ENCODE measurements around the gene SSH3.
A peak's percentile ranks its signal among the peaks of the same experiment; 100 is the strongest.

SSH3 gene

DNA sequence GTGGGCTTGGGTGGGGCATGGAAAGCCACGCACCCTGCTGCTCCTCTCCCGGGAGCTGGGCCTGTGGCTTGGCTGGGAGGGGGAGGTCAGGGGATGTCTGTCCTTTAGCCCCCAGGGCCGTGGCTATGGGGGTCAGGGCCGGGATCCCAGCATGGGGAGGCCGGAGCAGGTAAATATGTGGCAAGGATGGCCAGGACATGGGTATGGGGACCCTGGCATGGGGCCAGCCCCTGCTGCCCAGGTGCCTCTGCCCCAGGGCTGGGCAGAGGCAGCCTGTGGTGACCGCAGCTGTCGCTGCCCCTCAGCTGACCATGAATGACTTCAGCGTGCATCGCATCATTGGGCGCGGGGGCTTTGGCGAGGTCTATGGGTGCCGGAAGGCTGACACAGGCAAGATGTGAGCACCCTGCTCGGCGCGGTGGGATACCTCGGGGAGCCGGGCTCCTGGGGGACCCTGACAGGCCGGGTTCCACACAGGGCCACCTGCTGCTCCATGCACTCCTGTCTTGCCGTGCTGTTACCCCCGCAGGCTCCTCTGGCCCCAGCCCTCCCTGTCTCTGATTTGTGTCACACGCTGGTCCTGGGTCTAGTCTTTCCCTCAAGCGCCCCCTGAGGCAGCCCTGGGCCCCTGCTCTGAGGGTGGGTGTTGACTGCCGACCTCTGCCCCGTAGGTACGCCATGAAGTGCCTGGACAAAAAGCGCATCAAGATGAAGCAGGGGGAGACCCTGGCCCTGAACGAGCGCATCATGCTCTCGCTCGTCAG is 22.4 kb upstream of the SSH3 start:
- no peak for TF ChIP-seq GATA1 (IDR thresholded peaks at IDR 0.05; ENCODE audit: low read depth, low read length)
- no peak for TF ChIP-seq POLR2A (IDR thresholded peaks at IDR 0.05; ENCODE audit: low read length)
- DNase-seq = no peak

DNA sequence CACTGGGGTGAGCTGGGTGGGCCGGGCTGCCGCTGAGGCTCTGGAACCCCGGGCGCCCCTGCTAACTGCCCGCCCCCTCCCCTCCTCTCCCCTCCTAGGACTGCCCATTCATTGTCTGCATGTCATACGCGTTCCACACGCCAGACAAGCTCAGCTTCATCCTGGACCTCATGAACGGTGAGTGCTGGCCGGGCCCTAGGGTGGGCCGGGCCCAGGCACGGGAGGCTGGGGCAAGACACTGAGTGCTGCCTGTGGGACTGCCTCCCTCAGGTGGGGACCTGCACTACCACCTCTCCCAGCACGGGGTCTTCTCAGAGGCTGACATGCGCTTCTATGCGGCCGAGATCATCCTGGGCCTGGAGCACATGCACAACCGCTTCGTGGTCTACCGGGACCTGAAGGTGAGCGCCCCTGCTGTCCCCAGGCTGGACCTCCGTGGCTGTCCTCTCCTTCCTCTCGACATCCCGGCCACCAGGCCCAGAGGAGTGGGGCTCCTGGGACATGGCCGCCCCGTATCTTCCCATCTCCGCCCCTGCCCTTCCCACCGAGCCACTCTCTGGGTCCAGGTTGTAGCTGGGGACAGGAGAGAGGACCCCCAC is 21.7 kb upstream of the SSH3 start:
- no peak for DNase-seq
- no peak for TF ChIP-seq POLR2A (IDR thresholded peaks at IDR 0.05; ENCODE audit: low read length)
- no peak for TF ChIP-seq GATA1 (IDR thresholded peaks at IDR 0.05; ENCODE audit: low read depth, low read length)

- DNase-seq = no peak
- TF ChIP-seq POLR2A (IDR thresholded peaks at IDR 0.05; ENCODE audit: low read length) (no peak), GATA1 (IDR thresholded peaks at IDR 0.05; ENCODE audit: low read depth, low read length) (no peak)
Measured at GRCh38 chr11:67282155-67282875, 21.0 kb upstream of the SSH3 start.

DNA sequence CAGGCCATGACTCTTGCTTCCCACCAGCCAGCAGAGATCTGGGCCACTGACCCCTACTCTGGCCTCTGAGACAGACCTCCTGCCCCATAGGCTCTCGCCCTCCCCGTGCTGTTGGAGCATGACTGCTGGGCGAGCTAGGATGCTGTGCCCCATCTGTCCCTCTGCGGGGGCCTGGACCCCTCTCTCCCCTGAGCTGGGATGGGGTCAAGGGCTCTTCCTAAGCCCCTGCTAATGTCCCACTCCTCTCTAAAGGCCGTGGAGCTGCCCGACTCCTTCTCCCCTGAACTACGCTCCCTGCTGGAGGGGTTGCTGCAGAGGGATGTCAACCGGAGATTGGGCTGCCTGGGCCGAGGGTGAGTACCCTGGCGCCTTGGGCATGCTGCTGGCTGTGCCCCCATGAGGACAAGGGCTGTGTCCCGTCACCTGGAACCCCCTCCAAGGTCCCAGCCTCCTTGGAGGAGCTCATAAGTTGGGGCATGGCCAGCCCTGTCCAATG is 20.4 kb upstream of the SSH3 start:
- no peak for DNase-seq
- TF ChIP-seq POLR2A (IDR thresholded peaks at IDR 0.05; ENCODE audit: low read length) (no peak), GATA1 (IDR thresholded peaks at IDR 0.05; ENCODE audit: low read depth, low read length) (no peak)

DNA sequence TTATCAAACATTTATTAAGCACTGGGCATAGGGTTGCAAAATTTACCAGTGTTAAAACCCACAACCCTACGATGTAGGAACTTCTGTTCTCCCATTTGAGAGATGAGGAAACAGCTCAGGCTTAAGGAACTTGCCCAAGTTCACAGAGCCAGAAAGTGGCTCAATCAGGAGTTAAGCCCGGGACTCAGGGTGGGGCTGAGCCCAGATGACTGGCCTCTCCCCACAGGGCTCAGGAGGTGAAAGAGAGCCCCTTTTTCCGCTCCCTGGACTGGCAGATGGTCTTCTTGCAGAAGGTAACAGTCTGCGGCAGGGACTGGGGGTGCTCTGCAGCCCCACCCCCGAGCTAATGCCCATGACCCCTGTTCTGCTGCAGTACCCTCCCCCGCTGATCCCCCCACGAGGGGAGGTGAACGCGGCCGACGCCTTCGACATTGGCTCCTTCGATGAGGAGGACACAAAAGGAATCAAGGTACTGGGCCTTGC is 19.8 kb upstream of the SSH3 start:
- DNase-seq = no peak
- TF ChIP-seq POLR2A (IDR thresholded peaks at IDR 0.05; ENCODE audit: low read length) (no peak), GATA1 (IDR thresholded peaks at IDR 0.05; ENCODE audit: low read depth, low read length) (no peak)

GRCh38 chr11:67284811-67285540 is 18.4 kb upstream of the SSH3 start:
- no peak for TF ChIP-seq POLR2A (IDR thresholded peaks at IDR 0.05; ENCODE audit: low read length)
- TF ChIP-seq GATA1 (IDR thresholded peaks at IDR 0.05; ENCODE audit: low read depth, low read length) = no peak
- DNase-seq = no peak

DNA sequence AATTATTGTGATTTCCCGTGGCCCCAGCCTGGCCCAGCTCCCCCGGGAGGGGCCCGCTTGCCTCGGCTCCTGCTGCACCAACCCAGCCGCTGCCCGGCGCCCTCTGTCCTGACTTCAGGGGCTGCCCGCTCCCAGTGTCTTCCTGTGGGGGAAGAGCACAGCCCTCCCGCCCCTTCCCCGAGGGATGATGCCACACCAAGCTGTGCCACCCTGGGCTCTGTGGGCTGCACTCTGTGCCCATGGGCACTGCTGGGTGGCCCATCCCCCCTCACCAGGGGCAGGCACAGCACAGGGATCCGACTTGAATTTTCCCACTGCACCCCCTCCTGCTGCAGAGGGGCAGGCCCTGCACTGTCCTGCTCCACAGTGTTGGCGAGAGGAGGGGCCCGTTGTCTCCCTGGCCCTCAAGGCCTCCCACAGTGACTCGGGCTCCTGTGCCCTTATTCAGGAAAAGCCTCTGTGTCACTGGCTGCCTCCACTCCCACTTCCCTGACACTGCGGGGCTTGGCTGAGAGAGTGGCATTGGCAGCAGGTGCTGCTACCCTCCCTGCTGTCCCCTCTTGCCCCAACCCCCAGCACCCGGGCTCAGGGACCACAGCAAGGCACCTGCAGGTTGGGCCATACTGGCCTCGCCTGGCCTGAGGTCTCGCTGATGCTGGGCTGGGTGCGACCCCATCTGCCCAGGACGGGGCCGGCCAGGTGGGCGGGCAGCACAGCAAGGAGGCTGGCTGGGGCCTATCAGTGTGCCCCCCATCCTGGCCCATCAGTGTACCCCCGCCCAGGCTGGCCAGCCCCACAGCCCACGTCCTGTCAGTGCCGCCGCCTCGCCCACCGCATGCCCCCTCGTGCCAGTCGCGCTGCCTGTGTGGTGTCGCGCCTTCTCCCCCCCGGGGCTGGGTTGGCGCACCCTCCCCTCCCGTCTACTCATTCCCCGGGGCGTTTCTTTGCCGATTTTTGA is 17.5 kb upstream of the SSH3 start:
- TF ChIP-seq POLR2A (IDR thresholded peaks at IDR 0.05; ENCODE audit: low read length) (no peak), GATA1 (IDR thresholded peaks at IDR 0.05; ENCODE audit: low read depth, low read length) (no peak)
- DNase-seq = no peak

GRCh38 chr11:67286621-67287333 is 16.6 kb upstream of the SSH3 start:
- no peak for TF ChIP-seq POLR2A (IDR thresholded peaks at IDR 0.05; ENCODE audit: low read length)
- no peak for TF ChIP-seq GATA1 (IDR thresholded peaks at IDR 0.05; ENCODE audit: low read depth, low read length)
- no peak for DNase-seq

- TF ChIP-seq POLR2A (IDR thresholded peaks at IDR 0.05; ENCODE audit: low read length) (no peak), GATA1 (IDR thresholded peaks at IDR 0.05; ENCODE audit: low read depth, low read length) (no peak)
- DNase-seq = no peak
Measured at GRCh38 chr11:67287355-67288197, 15.8 kb upstream of the SSH3 start.

DNA sequence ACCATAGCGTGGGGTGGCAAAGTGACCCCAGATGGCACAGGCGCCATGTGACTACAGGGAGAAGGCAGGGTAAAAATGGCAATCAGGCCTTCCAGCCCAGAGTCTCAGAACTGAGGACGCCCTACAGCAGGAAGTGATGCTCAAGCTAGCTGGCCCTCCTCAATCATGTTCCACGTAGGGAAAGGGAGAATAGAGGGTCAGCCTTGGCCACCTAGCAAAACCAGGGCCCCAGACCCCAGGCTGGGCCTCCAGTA is 15.2 kb upstream of the SSH3 start:
- TF ChIP-seq GATA1 (IDR thresholded peaks at IDR 0.05; ENCODE audit: low read depth, low read length) (no peak), POLR2A (IDR thresholded peaks at IDR 0.05; ENCODE audit: low read length) (no peak)
- DNase-seq = no peak

- TF ChIP-seq GATA1 (IDR thresholded peaks at IDR 0.05; ENCODE audit: low read depth, low read length) (no peak), POLR2A (IDR thresholded peaks at IDR 0.05; ENCODE audit: low read length) (peak; percentile 65)
- DNase-seq = peak; percentile 88 to 90
Measured at GRCh38 chr11:67288452-67289225, 14.7 kb upstream of the SSH3 start.
